NCI-H2081 treated with DMSO at 0.1 percent for 48 hours (cell line): ENCODE data around the gene ZNF446.
"Not testable (repeated sequence)": the region's sequence is repeated elsewhere in the genome, so short reads cannot be mapped to it uniquely, and the experiment has no call there.

Experiments used
- DNase-seq: peaks from one replicate; lab custom pipeline; 2025; lab: John Stamatoyannopoulos, UW

Gene ZNF446

GRCh38 chr19:58475714-58476497 is at the start of gene ZNF446:
ZNF446 (plus strand) TSS chr19:58476352; CDS start chr19:58477219, 867 bp downstream.
- DNase-seq: peak; percentile 86

- DNase-seq: no peak
These were observed 47.5 kb upstream of the ZNF446 start for GRCh38 chr19:58428617-58429016.

GRCh38 chr19:58429745-58430144 is 46.4 kb upstream of the ZNF446 start:
- DNase-seq: no peak

- no peak for DNase-seq
These were observed 41.9 kb upstream of the ZNF446 start for GRCh38 chr19:58434217-58434616.

- peak; percentile 93 for DNase-seq
These were observed 36.3 kb upstream of the ZNF446 start, which contains the start of gene ZNF132 for GRCh38 chr19:58439576-58440554. ZNF132 (minus strand) TSS chr19:58440153; CDS start chr19:58439821, 332 bp downstream.

- no peak for DNase-seq
These were observed 35.6 kb upstream of the ZNF446 start for GRCh38 chr19:58440556-58440955.

- not testable (repeated sequence) for DNase-seq
These were observed 33.2 kb upstream of the ZNF446 start for GRCh38 chr19:58442986-58443385.

- not testable (repeated sequence) for DNase-seq
These were observed 27.3 kb upstream of the ZNF446 start for GRCh38 chr19:58448860-58449259.

GRCh38 chr19:58449980-58450379 is 26.2 kb upstream of the ZNF446 start:
- not testable (repeated sequence) for DNase-seq

- no peak for DNase-seq
These were observed 25.2 kb upstream of the ZNF446 start for GRCh38 chr19:58450856-58451357.

GRCh38 chr19:58451358-58452101 is 24.6 kb upstream of the ZNF446 start, which contains the start of gene ZNF324B:
ZNF324B (plus strand) TSS chr19:58451622; CDS start chr19:58453702, 2,080 bp downstream.
- DNase-seq: peak; percentile 76

- DNase-seq: no peak
These were observed 22.4 kb upstream of the ZNF446 start for GRCh38 chr19:58453743-58454142.

- DNase-seq: no peak
These were observed 20.8 kb upstream of the ZNF446 start for GRCh38 chr19:58455306-58455705.

- no peak for DNase-seq
These were observed 20.0 kb upstream of the ZNF446 start for GRCh38 chr19:58456111-58456510.

- DNase-seq: no peak
These were observed 16.1 kb upstream of the ZNF446 start for GRCh38 chr19:58460039-58460438.

- no peak for DNase-seq
These were observed 9.9 kb upstream of the ZNF446 start for GRCh38 chr19:58466089-58466759.

GRCh38 chr19:58466760-58467589 is 9.2 kb upstream of the ZNF446 start, which contains the start of gene ZNF324:
ZNF324 (plus strand) TSS chr19:58467080; CDS start chr19:58469186, 2,106 bp downstream.
- DNase-seq: peak; percentile 75

- DNase-seq: no peak
These were observed 7.8 kb upstream of the ZNF446 start for GRCh38 chr19:58468216-58468839.

- no peak for DNase-seq
These were observed 6.7 kb upstream of the ZNF446 start for GRCh38 chr19:58469241-58470013.
